GM12892 (cell line): Measurements from ENCODE around the gene IQGAP1.

Experiments
- POLR2A ChIP-seq: IDR thresholded peaks from 2 replicates; pipeline ENCODE4 v1.6.1; 2011; ENCODE audit warnings: low read depth, low read length, control low read depth
- POLR2AphosphoS5 ChIP-seq: IDR thresholded peaks from 2 replicates; pipeline ENCODE4 v1.6.1; 2011; ENCODE audit warnings: low read depth, low read length, control low read depth
- TAF1 ChIP-seq: IDR thresholded peaks from 2 replicates; pipeline ENCODE4 v1.6.1; 2011; ENCODE audit warnings: low read depth, mild to moderate bottlenecking, control low read depth, low read length, borderline replicate concordance

- TF ChIP-seq POLR2A (no peak), POLR2AphosphoS5 (no peak), TAF1 (no peak)
Observed at GRCh38 chr15:90495067-90495466, 107.0 kb downstream of the IQGAP1 start.
